SK-N-SH treated with all-trans-retinoic acid at 6 μM for 48 hours (cell line): ENCODE results near the gene CNEP1R1.

Experiments
- ATAC-seq: fragments of 200-7000 bp; cut with Tn5 transposase; 3 replicates; pipeline ENCODE4 v1.9.1; 2020; ENCODE audit warnings: mild to moderate bottlenecking, moderate library complexity
- ARNTL ChIP-seq: fragments of 450-650 bp; formaldehyde crosslinking; IDR thresholded peaks from 2 replicates; pipeline ENCODE4 v1.5.0; 2020; ENCODE audit warnings: low read depth, mild to moderate bottlenecking, moderate library complexity, borderline replicate concordance
- BACH2 ChIP-seq: fragments of 250-450 bp; sonication (Bioruptor Pico); IDR thresholded peaks from 2 replicates; pipeline ENCODE4 v1.9.0; 2021; ENCODE audit warnings: mild to moderate bottlenecking, borderline replicate concordance
- CSDC2 ChIP-seq: fragments of 250-450 bp; sonication (Bioruptor Pico); IDR thresholded peaks from 2 replicates; pipeline ENCODE4 v1.5.0; 2020; ENCODE audit warnings: mild to moderate bottlenecking, moderate library complexity
- ESRRG ChIP-seq: fragments of 250-450 bp; sonication (Bioruptor Pico); IDR thresholded peaks from 2 replicates; pipeline ENCODE4 v1.6.1; 2021; ENCODE audit warnings: mild to moderate bottlenecking
- GLIS3 ChIP-seq: fragments of 250-450 bp; sonication (Bioruptor Pico); IDR thresholded peaks from 2 replicates; pipeline ENCODE4 v1.5.0; 2020; ENCODE audit warnings: mild to moderate bottlenecking, moderate library complexity
- ISL1 ChIP-seq: fragments of 250-450 bp; sonication (Bioruptor Pico); IDR thresholded peaks from 2 replicates; pipeline ENCODE4 v2.1.2; 2022; ENCODE audit warnings: mild to moderate bottlenecking, moderate library complexity
- OSR1 ChIP-seq: fragments of 250-450 bp; sonication (Bioruptor Pico); IDR thresholded peaks from 2 replicates; pipeline ENCODE4 v1.8.0; 2022; ENCODE audit warnings: moderate library complexity, mild to moderate bottlenecking, inconsistent platforms
- PPARA ChIP-seq: fragments of 250-450 bp; sonication (Bioruptor Pico); IDR thresholded peaks from 2 replicates; pipeline ENCODE4 v1.5.0; 2020; ENCODE audit warnings: mild to moderate bottlenecking, borderline replicate concordance
- RARB ChIP-seq: fragments of 250-450 bp; sonication (Bioruptor Pico); IDR thresholded peaks from 2 replicates; pipeline ENCODE4 v1.8.0; 2021; ENCODE audit warnings: mild to moderate bottlenecking, moderate library complexity
- SNAI2 ChIP-seq: fragments of 250-450 bp; sonication (Bioruptor Pico); IDR thresholded peaks from 2 replicates; pipeline ENCODE4 v1.5.0; 2020; ENCODE audit warnings: mild to moderate bottlenecking, moderate library complexity
- TCF4 ChIP-seq: fragments of 250-450 bp; sonication (Bioruptor Pico); IDR thresholded peaks from 2 replicates; pipeline ENCODE4 v1.8.0; 2021; ENCODE audit warnings: mild to moderate bottlenecking, moderate library complexity, borderline replicate concordance
- TOX ChIP-seq: fragments of 250-450 bp; sonication (Bioruptor Pico); IDR thresholded peaks from 2 replicates; pipeline ENCODE4 v1.8.0; 2021; ENCODE audit warnings: mild to moderate bottlenecking, moderate library complexity, borderline replicate concordance
- ZFP3 ChIP-seq: fragments of 250-450 bp; sonication (Bioruptor Pico); IDR thresholded peaks from 2 replicates; pipeline ENCODE4 v1.5.0; 2020; ENCODE audit warnings: mild to moderate bottlenecking, moderate library complexity
- ZFP30 ChIP-seq: fragments of 450-650 bp; formaldehyde crosslinking; IDR thresholded peaks from 2 replicates; pipeline ENCODE4 v1.5.0; 2022; ENCODE audit warnings: mild to moderate bottlenecking, moderate library complexity
- ZNF565 ChIP-seq: fragments of 450-650 bp; formaldehyde crosslinking; conservative IDR thresholded peaks from 2 replicates; pipeline ENCODE4 v1.5.0; 2020; ENCODE audit warnings: low read depth, mild to moderate bottlenecking, moderate library complexity
- ZNF70 ChIP-seq: fragments of 450-650 bp; formaldehyde crosslinking; IDR thresholded peaks from 2 replicates; pipeline ENCODE4 v1.5.0; 2020; ENCODE audit warnings: mild to moderate bottlenecking, moderate library complexity
- ZNF8 ChIP-seq: fragments of 450-650 bp; formaldehyde crosslinking; IDR thresholded peaks from 2 replicates; pipeline ENCODE4 v1.5.0; 2020; ENCODE audit warnings: mild to moderate bottlenecking, moderate library complexity
- TF ChIP-seq, protein P1 (sequence below): fragments of 250-450 bp; sonication (Bioruptor Pico); IDR thresholded peaks from 2 replicates; pipeline ENCODE4 v1.8.0; 2020; ENCODE audit warnings: mild to moderate bottlenecking, moderate library complexity, borderline replicate concordance
- TF ChIP-seq, protein P2 (sequence below): fragments of 250-450 bp; sonication (Bioruptor Pico); IDR thresholded peaks from 2 replicates; pipeline ENCODE4 v1.5.0; 2020; ENCODE audit warnings: mild to moderate bottlenecking, moderate library complexity
- TF ChIP-seq, protein P3 (sequence below): fragments of 250-450 bp; sonication (Bioruptor Pico); IDR thresholded peaks from 2 replicates; pipeline ENCODE4 v1.8.0; 2021; ENCODE audit warnings: low read depth, mild to moderate bottlenecking, moderate library complexity, borderline replicate concordance
- TF ChIP-seq, protein P4 (sequence below): fragments of 250-450 bp; sonication (Bioruptor Pico); IDR thresholded peaks from 2 replicates; pipeline ENCODE4 v1.5.1; 2020; ENCODE audit warnings: low read depth, mild to moderate bottlenecking, moderate library complexity
- TF ChIP-seq, protein P5 (sequence below): fragments of 250-450 bp; sonication (Bioruptor Pico); IDR thresholded peaks from 2 replicates; pipeline ENCODE4 v1.5.1; 2021; ENCODE audit warnings: mild to moderate bottlenecking, moderate library complexity

Gene CNEP1R1

GRCh38 chr16:49998991-49999390 lies 26.0 kb upstream of the CNEP1R1 start:
- no peak for ATAC-seq
- TF ChIP-seq, protein P1, sequence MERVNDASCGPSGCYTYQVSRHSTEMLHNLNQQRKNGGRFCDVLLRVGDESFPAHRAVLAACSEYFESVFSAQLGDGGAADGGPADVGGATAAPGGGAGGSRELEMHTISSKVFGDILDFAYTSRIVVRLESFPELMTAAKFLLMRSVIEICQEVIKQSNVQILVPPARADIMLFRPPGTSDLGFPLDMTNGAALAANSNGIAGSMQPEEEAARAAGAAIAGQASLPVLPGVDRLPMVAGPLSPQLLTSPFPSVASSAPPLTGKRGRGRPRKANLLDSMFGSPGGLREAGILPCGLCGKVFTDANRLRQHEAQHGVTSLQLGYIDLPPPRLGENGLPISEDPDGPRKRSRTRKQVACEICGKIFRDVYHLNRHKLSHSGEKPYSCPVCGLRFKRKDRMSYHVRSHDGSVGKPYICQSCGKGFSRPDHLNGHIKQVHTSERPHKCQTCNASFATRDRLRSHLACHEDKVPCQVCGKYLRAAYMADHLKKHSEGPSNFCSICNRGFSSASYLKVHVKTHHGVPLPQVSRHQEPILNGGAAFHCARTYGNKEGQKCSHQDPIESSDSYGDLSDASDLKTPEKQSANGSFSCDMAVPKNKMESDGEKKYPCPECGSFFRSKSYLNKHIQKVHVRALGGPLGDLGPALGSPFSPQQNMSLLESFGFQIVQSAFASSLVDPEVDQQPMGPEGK (CRISPR knock-in tag) = no peak
- TF ChIP-seq ISL1 (CRISPR knock-in tag) (no peak), ESRRG (no peak), TCF4 (no peak), BACH2 (CRISPR knock-in tag) (no peak), RARB (CRISPR knock-in tag) (no peak), PPARA (CRISPR knock-in tag) (no peak), OSR1 (CRISPR knock-in tag) (no peak), SNAI2 (no peak), ZNF8 (no peak), ZNF70 (no peak), ARNTL (CRISPR knock-in tag) (no peak)
- TF ChIP-seq, protein P2, sequence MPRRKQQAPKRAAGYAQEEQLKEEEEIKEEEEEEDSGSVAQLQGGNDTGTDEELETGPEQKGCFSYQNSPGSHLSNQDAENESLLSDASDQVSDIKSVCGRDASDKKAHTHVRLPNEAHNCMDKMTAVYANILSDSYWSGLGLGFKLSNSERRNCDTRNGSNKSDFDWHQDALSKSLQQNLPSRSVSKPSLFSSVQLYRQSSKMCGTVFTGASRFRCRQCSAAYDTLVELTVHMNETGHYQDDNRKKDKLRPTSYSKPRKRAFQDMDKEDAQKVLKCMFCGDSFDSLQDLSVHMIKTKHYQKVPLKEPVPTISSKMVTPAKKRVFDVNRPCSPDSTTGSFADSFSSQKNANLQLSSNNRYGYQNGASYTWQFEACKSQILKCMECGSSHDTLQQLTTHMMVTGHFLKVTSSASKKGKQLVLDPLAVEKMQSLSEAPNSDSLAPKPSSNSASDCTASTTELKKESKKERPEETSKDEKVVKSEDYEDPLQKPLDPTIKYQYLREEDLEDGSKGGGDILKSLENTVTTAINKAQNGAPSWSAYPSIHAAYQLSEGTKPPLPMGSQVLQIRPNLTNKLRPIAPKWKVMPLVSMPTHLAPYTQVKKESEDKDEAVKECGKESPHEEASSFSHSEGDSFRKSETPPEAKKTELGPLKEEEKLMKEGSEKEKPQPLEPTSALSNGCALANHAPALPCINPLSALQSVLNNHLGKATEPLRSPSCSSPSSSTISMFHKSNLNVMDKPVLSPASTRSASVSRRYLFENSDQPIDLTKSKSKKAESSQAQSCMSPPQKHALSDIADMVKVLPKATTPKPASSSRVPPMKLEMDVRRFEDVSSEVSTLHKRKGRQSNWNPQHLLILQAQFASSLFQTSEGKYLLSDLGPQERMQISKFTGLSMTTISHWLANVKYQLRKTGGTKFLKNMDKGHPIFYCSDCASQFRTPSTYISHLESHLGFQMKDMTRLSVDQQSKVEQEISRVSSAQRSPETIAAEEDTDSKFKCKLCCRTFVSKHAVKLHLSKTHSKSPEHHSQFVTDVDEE (CRISPR knock-in tag) = no peak
- TF ChIP-seq, protein P3, sequence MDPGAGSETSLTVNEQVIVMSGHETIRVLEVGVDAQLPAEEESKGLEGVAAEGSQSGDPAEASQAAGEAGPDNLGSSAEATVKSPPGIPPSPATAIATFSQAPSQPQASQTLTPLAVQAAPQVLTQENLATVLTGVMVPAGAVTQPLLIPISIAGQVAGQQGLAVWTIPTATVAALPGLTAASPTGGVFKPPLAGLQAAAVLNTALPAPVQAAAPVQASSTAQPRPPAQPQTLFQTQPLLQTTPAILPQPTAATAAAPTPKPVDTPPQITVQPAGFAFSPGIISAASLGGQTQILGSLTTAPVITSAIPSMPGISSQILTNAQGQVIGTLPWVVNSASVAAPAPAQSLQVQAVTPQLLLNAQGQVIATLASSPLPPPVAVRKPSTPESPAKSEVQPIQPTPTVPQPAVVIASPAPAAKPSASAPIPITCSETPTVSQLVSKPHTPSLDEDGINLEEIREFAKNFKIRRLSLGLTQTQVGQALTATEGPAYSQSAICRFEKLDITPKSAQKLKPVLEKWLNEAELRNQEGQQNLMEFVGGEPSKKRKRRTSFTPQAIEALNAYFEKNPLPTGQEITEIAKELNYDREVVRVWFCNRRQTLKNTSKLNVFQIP (CRISPR knock-in tag) = no peak
- TF ChIP-seq, all 23 proteins: peak for 0

GRCh38 chr16:50001144-50001543 lies 23.9 kb upstream of the CNEP1R1 start:
- ATAC-seq = no peak
- TF ChIP-seq PPARA (CRISPR knock-in tag) = no peak
- TF ChIP-seq, protein P4, sequence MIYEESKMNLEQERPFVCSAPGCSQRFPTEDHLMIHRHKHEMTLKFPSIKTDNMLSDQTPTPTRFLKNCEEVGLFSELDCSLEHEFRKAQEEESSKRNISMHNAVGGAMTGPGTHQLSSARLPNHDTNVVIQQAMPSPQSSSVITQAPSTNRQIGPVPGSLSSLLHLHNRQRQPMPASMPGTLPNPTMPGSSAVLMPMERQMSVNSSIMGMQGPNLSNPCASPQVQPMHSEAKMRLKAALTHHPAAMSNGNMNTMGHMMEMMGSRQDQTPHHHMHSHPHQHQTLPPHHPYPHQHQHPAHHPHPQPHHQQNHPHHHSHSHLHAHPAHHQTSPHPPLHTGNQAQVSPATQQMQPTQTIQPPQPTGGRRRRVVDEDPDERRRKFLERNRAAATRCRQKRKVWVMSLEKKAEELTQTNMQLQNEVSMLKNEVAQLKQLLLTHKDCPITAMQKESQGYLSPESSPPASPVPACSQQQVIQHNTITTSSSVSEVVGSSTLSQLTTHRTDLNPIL (CRISPR knock-in tag) = no peak
- TF ChIP-seq ISL1 (CRISPR knock-in tag) = no peak
- no peak for TF ChIP-seq ZNF8
- no peak for TF ChIP-seq ZFP30 (CRISPR knock-in tag)
- TF ChIP-seq, protein P5, sequence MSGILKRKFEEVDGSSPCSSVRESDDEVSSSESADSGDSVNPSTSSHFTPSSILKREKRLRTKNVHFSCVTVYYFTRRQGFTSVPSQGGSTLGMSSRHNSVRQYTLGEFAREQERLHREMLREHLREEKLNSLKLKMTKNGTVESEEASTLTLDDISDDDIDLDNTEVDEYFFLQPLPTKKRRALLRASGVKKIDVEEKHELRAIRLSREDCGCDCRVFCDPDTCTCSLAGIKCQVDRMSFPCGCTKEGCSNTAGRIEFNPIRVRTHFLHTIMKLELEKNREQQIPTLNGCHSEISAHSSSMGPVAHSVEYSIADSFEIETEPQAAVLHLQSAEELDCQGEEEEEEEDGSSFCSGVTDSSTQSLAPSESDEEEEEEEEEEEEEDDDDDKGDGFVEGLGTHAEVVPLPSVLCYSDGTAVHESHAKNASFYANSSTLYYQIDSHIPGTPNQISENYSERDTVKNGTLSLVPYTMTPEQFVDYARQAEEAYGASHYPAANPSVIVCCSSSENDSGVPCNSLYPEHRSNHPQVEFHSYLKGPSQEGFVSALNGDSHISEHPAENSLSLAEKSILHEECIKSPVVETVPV = no peak
- no peak for TF ChIP-seq TCF4
- no peak for TF ChIP-seq ZNF565 (CRISPR knock-in tag)
- TF ChIP-seq CSDC2 (CRISPR knock-in tag) = no peak
- TF ChIP-seq TOX = no peak
- TF ChIP-seq, protein P2 (CRISPR knock-in tag) = no peak
- no peak for TF ChIP-seq ZFP3
- no peak for TF ChIP-seq OSR1 (CRISPR knock-in tag)
- no peak for TF ChIP-seq GLIS3
- no peak for TF ChIP-seq SNAI2
- TF ChIP-seq, protein P1 (CRISPR knock-in tag) = no peak
